HL-60 (cell line): Measurements from ENCODE around the gene BTNL3.

Source experiments
- DNase-seq, 2 experiments: peaks; one replicate each; pipeline ENCODE4 v3.0.0-alpha.2; 2010 to 2020; ENCODE audit warnings: low read depth in 1 of 2, low spot score in 1 of 2
- H3K27ac ChIP-seq: fragments of 250-450 bp; sonication (Bioruptor Pico); replicated peaks from 2 replicates; pipeline ENCODE4 v1.5.1; 2020; ENCODE audit warnings: mild to moderate bottlenecking, moderate library complexity
- H3K27me3 ChIP-seq: fragments of 250-450 bp; sonication (Bioruptor Pico); 2 replicates; pipeline ENCODE4 v1.5.1; 2021; ENCODE audit warnings: mild to moderate bottlenecking, moderate library complexity; ENCODE audit not compliant: insufficient read depth, poor library complexity, severe bottlenecking
- H3K4me3 ChIP-seq: replicated peaks from 2 replicates; pipeline ENCODE4 v1.5.1; 2011; ENCODE audit warnings: mild to moderate bottlenecking, control low read depth, low read length; ENCODE audit not compliant: insufficient read depth
- GABPA ChIP-seq: IDR thresholded peaks from 2 replicates; pipeline ENCODE4 v1.6.1; 2012; ENCODE audit warnings: low read depth
- POLR2AphosphoS5 ChIP-seq: IDR thresholded peaks from 2 replicates; pipeline ENCODE4 v1.6.1; 2012; ENCODE audit warnings: low read depth
- SPI1 ChIP-seq: IDR thresholded peaks from 2 replicates; pipeline ENCODE4 v1.6.1; 2012; ENCODE audit warnings: low read depth, mild to moderate bottlenecking, borderline replicate concordance
- TF ChIP-seq, protein P1 (sequence below): IDR thresholded peaks from one replicate; pipeline ENCODE4 v1.5.1; 2011; ENCODE audit warnings: low read length, control low read depth, inconsistent platforms; ENCODE audit not compliant: insufficient read depth
- TF ChIP-seq, protein P2 (sequence below): IDR thresholded peaks from 2 replicates; pipeline ENCODE4 v1.6.1; 2012; ENCODE audit warnings: low read depth; ENCODE audit not compliant: insufficient replicate concordance

BTNL3 gene

DNA sequence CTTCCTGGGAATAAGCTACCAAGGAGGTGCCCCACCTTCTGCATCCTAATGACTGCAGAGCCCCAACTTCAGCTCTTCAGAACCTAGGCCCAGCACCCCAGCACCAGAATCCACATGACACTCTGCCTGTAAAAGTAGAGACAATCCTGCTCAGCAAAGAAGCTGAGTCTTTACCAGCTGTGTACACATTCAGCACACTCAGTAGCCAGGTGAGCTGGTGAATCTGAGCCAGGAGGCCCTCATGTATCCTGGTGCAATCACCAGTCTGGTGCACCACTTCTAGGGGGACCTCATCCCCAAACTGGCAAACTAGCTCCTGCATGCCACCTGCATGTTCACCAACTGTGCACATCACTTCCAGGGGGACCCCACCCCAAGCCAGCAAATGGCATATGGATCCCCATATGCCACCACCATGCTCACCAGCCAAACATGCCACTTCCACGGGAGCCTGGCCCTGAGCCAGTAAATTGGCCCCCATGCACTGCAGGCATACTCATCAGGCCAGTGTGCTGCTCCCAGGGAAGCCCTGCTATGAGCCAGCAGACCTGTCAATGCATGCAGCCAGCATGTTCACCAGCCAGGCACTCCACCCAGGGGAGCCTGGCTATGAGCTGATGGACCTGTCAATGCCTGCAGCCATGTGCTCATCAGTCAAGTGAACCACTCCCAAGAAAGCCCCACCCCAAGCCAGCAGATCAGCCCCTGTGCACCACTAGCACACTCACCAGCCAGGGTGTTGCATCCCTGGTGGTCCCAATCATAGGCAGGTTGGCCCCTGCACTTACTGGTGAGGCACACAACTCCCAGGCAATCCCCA is 35.8 kb downstream of the BTNL3 start:
- no peak overlapping the region for H3K4me3 ChIP-seq
- TF ChIP-seq, protein P1, sequence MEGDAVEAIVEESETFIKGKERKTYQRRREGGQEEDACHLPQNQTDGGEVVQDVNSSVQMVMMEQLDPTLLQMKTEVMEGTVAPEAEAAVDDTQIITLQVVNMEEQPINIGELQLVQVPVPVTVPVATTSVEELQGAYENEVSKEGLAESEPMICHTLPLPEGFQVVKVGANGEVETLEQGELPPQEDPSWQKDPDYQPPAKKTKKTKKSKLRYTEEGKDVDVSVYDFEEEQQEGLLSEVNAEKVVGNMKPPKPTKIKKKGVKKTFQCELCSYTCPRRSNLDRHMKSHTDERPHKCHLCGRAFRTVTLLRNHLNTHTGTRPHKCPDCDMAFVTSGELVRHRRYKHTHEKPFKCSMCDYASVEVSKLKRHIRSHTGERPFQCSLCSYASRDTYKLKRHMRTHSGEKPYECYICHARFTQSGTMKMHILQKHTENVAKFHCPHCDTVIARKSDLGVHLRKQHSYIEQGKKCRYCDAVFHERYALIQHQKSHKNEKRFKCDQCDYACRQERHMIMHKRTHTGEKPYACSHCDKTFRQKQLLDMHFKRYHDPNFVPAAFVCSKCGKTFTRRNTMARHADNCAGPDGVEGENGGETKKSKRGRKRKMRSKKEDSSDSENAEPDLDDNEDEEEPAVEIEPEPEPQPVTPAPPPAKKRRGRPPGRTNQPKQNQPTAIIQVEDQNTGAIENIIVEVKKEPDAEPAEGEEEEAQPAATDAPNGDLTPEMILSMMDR: no peak
- TF ChIP-seq, protein P2, sequence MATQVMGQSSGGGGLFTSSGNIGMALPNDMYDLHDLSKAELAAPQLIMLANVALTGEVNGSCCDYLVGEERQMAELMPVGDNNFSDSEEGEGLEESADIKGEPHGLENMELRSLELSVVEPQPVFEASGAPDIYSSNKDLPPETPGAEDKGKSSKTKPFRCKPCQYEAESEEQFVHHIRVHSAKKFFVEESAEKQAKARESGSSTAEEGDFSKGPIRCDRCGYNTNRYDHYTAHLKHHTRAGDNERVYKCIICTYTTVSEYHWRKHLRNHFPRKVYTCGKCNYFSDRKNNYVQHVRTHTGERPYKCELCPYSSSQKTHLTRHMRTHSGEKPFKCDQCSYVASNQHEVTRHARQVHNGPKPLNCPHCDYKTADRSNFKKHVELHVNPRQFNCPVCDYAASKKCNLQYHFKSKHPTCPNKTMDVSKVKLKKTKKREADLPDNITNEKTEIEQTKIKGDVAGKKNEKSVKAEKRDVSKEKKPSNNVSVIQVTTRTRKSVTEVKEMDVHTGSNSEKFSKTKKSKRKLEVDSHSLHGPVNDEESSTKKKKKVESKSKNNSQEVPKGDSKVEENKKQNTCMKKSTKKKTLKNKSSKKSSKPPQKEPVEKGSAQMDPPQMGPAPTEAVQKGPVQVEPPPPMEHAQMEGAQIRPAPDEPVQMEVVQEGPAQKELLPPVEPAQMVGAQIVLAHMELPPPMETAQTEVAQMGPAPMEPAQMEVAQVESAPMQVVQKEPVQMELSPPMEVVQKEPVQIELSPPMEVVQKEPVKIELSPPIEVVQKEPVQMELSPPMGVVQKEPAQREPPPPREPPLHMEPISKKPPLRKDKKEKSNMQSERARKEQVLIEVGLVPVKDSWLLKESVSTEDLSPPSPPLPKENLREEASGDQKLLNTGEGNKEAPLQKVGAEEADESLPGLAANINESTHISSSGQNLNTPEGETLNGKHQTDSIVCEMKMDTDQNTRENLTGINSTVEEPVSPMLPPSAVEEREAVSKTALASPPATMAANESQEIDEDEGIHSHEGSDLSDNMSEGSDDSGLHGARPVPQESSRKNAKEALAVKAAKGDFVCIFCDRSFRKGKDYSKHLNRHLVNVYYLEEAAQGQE: no peak
- no peak for TF ChIP-seq SPI1
- H3K27me3 ChIP-seq: no peaks in the 10 kb centered on the region
- no peak overlapping the region for H3K27ac ChIP-seq
- no peak for DNase-seq

DNA sequence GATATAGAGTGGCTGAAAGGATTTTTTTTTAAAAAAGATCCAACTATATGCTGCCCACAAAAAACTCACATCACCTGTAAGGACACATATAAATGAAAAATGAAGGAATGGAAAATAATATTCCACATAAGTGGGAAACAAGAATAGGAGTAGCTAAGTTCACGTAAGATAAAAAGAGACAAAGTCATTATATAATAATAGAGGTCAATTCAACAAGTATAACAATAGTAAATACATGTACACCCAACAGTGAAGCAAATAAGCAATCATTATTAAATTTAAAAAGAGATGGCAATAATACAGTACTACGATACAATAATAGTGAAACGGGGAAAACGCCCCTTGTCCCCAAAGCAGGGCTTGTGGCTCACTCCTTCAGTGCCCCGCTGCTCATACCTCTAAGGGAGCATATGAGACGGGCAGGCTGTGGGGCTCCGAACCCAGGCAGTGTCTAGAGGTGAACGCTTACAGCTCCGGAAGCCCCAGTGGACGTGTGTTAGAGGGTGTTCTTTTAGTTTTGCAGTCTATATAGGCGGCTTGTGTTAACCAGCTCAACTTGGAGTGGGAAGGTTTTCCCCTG is 38.9 kb downstream of the BTNL3 start:
- Histone ChIP-seq H3K27me3 (no peaks in the 10 kb centered on the region), H3K4me3 (no peak overlapping the region), H3K27ac (no peak overlapping the region)
- TF ChIP-seq, protein P1: no peak
- no peak for TF ChIP-seq SPI1
- no peak for TF ChIP-seq GABPA
- TF ChIP-seq POLR2AphosphoS5: no peak
- no peak for DNase-seq

DNA sequence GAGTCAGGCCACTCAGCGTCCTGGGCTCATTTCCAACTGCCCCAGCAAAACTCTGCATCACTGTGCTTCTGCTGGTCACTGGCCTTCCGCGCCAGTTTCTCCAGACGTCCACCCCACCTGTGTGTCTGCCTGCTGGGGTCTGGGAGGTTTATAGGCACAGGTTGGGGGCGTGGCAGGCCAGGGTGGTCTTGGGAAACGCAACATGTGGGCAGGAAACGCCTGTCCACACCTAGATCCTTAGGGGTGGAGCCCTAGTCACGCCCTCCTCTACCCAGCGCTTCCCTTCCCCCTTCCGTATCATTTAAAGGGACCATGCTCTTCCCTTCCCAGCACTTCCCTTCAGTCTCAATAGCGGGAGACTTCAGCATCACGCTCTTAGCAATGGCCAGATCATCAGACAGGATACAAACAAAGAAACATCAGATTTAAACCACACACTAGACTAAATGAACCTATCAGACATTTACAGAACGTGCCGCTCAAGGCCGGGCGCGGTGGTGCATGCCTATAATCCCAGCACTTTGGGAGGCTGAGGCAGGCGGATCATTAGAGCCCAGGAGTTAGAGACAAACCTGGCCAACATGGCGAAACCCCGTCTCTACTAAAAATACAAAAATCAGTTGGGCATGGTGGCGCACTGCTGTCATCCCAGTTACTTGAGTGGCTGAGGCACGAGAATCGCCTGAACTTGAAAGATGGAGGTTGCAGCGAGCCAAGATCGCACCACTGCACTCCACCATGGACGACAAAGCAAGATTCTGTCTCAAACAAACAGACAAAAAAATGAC is 39.6 kb downstream of the BTNL3 start:
- Histone ChIP-seq H3K27me3 (no peaks in the 10 kb centered on the region), H3K4me3 (no peak overlapping the region), H3K27ac (no peak overlapping the region)
- DNase-seq: no peak
- TF ChIP-seq, protein P1: no peak
- TF ChIP-seq GABPA (no peak), POLR2AphosphoS5 (no peak), SPI1 (no peak)
- TF ChIP-seq, protein P2: no peak
